ENCODE measurements around the gene ARHGAP22.

ARHGAP22 gene

GRCh38 chr10:48477616-48478015 lies 127.3 kb downstream of the ARHGAP22 start:
- no peaks in the 10 kb centered on the region for H3K9me3 ChIP-seq (replicated peaks; ENCODE audit: insufficient read depth, low read length)
- no peaks in the 10 kb centered on the region for H3F3A ChIP-seq (ENCODE audit: insufficient read depth, low read length)
- H3K36me3 ChIP-seq (replicated peaks; ENCODE audit: insufficient read depth, low read length), result no peaks in the 10 kb centered on the region
- DNase-seq, result no peak
- H3K79me2 ChIP-seq (ENCODE audit: low read length), result no peaks in the 10 kb centered on the region
- H3K27me3 ChIP-seq (replicated peaks; ENCODE audit: insufficient read depth, low read length), result no peaks in the 10 kb centered on the region
- H4K20me1 ChIP-seq (ENCODE audit: insufficient read depth, low read length), result no peaks in the 10 kb centered on the region
- H3K9ac ChIP-seq (ENCODE audit: low read length), result no peak overlapping the region
- H3K9me2 ChIP-seq (replicated peaks; ENCODE audit: insufficient read depth, low read length), result no peaks in the 10 kb centered on the region
- H2AFZ ChIP-seq (ENCODE audit: low read length), result no peak overlapping the region
- no peak overlapping the region for H3K4me3 ChIP-seq (ENCODE audit: low read length)
- no peak overlapping the region for H3K27ac ChIP-seq (ENCODE audit: low read length)
- TF ChIP-seq EZH2 (optimal IDR thresholded peaks at IDR 0.05; ENCODE audit: low read depth, low read length), result no peak
- TF ChIP-seq, protein P1, sequence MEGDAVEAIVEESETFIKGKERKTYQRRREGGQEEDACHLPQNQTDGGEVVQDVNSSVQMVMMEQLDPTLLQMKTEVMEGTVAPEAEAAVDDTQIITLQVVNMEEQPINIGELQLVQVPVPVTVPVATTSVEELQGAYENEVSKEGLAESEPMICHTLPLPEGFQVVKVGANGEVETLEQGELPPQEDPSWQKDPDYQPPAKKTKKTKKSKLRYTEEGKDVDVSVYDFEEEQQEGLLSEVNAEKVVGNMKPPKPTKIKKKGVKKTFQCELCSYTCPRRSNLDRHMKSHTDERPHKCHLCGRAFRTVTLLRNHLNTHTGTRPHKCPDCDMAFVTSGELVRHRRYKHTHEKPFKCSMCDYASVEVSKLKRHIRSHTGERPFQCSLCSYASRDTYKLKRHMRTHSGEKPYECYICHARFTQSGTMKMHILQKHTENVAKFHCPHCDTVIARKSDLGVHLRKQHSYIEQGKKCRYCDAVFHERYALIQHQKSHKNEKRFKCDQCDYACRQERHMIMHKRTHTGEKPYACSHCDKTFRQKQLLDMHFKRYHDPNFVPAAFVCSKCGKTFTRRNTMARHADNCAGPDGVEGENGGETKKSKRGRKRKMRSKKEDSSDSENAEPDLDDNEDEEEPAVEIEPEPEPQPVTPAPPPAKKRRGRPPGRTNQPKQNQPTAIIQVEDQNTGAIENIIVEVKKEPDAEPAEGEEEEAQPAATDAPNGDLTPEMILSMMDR (IDR thresholded peaks at IDR 0.05; ENCODE audit: low read length), result no peak
- TF ChIP-seq EZH2phosphoT487 (IDR thresholded peaks at IDR 0.05; ENCODE audit: low read length), result no peak
- no peak overlapping the region for H3K4me2 ChIP-seq (ENCODE audit: low read depth, low read length)
- no peaks in the 10 kb centered on the region for H3K4me1 ChIP-seq (ENCODE audit: low read length)

DNA sequence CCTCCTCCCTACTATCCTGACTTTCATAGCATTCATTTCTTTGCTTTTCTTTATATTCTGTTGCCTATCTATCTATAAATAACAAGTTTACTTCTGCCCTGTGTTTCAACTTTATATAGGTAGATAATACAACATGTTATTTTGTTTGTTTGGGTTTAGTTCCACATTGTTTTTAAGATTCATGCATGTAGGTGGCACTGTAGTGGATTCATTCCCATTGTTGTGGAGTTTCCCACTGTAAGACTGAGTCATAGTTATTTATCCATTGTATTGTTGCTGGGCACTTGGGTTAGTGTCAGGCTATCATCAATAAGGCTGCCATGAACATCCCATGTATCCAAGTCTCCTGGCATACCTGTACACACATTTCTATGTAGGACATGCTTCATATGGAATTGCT lies 127.7 kb downstream of the ARHGAP22 start:
- Histone ChIP-seq H3K4me1 (ENCODE audit: low read length) (no peaks in the 10 kb centered on the region), H4K20me1 (ENCODE audit: insufficient read depth, low read length) (no peaks in the 10 kb centered on the region), H3K9me3 (replicated peaks; ENCODE audit: insufficient read depth, low read length) (no peaks in the 10 kb centered on the region), H3K4me3 (ENCODE audit: low read length) (no peak overlapping the region), H2AFZ (ENCODE audit: low read length) (no peak overlapping the region), H3K27me3 (replicated peaks; ENCODE audit: insufficient read depth, low read length) (no peaks in the 10 kb centered on the region), H3K27ac (ENCODE audit: low read length) (no peak overlapping the region), H3F3A (ENCODE audit: insufficient read depth, low read length) (no peaks in the 10 kb centered on the region), H3K79me2 (ENCODE audit: low read length) (no peaks in the 10 kb centered on the region), H3K9me2 (replicated peaks; ENCODE audit: insufficient read depth, low read length) (no peaks in the 10 kb centered on the region), H3K4me2 (ENCODE audit: low read depth, low read length) (no peak overlapping the region), H3K36me3 (replicated peaks; ENCODE audit: insufficient read depth, low read length) (no peaks in the 10 kb centered on the region), H3K9ac (ENCODE audit: low read length) (no peak overlapping the region)
- TF ChIP-seq, protein P1 (IDR thresholded peaks at IDR 0.05; ENCODE audit: low read length), result no peak
- no peak for TF ChIP-seq EZH2phosphoT487 (IDR thresholded peaks at IDR 0.05; ENCODE audit: low read length)
- TF ChIP-seq EZH2 (optimal IDR thresholded peaks at IDR 0.05; ENCODE audit: low read depth, low read length), result no peak
- DNase-seq, result no peak

GRCh38 chr10:48476279-48476982 lies 128.4 kb downstream of the ARHGAP22 start:
- no peak overlapping the region for H3K4me3 ChIP-seq (ENCODE audit: low read length)
- no peak for DNase-seq

More at GRCh38 chr10:48476279-48476982, 128.4 kb downstream of the ARHGAP22 start:
- Histone ChIP-seq H3F3A (ENCODE audit: insufficient read depth, low read length) (no peaks in the 10 kb centered on the region), H3K9me2 (replicated peaks; ENCODE audit: insufficient read depth, low read length) (no peaks in the 10 kb centered on the region), H3K79me2 (ENCODE audit: low read length) (no peaks in the 10 kb centered on the region), H3K9ac (ENCODE audit: low read length) (no peak overlapping the region), H3K4me2 (ENCODE audit: low read depth, low read length) (no peak overlapping the region), H3K4me1 (ENCODE audit: low read length) (no peaks in the 10 kb centered on the region), H3K36me3 (replicated peaks; ENCODE audit: insufficient read depth, low read length) (no peaks in the 10 kb centered on the region), H3K27ac (ENCODE audit: low read length) (no peak overlapping the region), H4K20me1 (ENCODE audit: insufficient read depth, low read length) (no peaks in the 10 kb centered on the region), H2AFZ (ENCODE audit: low read length) (no peak overlapping the region), H3K27me3 (replicated peaks; ENCODE audit: insufficient read depth, low read length) (no peaks in the 10 kb centered on the region), H3K9me3 (replicated peaks; ENCODE audit: insufficient read depth, low read length) (no peaks in the 10 kb centered on the region)
- TF ChIP-seq, protein P1 (IDR thresholded peaks at IDR 0.05; ENCODE audit: low read length), result no peak
- TF ChIP-seq EZH2phosphoT487 (IDR thresholded peaks at IDR 0.05; ENCODE audit: low read length), result no peak
- no peak for TF ChIP-seq EZH2 (optimal IDR thresholded peaks at IDR 0.05; ENCODE audit: low read depth, low read length)

All from MM.1S (cell line).